Spleen (tissue), 7 donors: ENCODE data around the gene TMEM229B.

Experiments used
- POLR2A ChIP-seq, 3 donors: fragments of 450-650 bp; IDR thresholded peaks; one replicate each; pipeline ENCODE4 v1.5.1; 2017; ENCODE audit warnings: antibody characterized with exemption in 3 of 3, mild to moderate bottlenecking in 1 of 3
- POLR2AphosphoS5 ChIP-seq, 3 donors: sonication (generic); formaldehyde crosslinking; IDR thresholded peaks; one replicate each; pipeline ENCODE4 v1.5.1; 2017; ENCODE audit warnings: antibody characterized with exemption in 3 of 3
- TF ChIP-seq, protein P1 (sequence below), 11 experiments: fragments of 200-600 bp in 7 of 11; fragments of 450-650 bp in 4 of 11; sonication (generic) in 4 of 11; IDR thresholded peaks in 8 of 11; conservative IDR thresholded peaks in 3 of 11; 1 replicate in 7 of 11; 2 replicates in 4 of 11; pipeline versions ENCODE4 v1.4.0 to v1.8.0; 2016 to 2021; ENCODE audit warnings: antibody characterized with exemption in 11 of 11, inconsistent platforms in 4 of 11, mild to moderate bottlenecking in 1 of 11
- donor health status: DM: no; HTN: no; CAD: no; lungs with moderate emphysema.
- donor health status: DM: no; HTN: no; CAD: no.
- donor health status: DM: no; HTN: no; CAD: no.

DNA sequence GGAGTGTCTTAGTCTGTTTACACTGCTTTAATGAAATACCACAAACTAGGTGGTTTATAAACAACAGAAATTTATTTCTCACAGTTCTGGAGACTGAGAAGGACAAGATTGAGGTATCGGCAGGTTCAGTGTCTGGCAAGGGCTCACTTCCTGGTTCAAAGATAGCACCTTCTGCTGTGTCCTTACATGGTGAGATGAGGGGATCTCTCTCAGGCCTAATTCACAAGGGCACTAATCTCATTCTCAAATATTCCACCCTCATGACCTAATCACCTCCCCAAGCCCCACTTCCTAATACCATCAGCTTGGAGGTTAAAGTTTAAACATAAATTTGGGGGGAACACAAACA lies 41.5 kb downstream of the TMEM229B start:
- TF ChIP-seq, protein P1, sequence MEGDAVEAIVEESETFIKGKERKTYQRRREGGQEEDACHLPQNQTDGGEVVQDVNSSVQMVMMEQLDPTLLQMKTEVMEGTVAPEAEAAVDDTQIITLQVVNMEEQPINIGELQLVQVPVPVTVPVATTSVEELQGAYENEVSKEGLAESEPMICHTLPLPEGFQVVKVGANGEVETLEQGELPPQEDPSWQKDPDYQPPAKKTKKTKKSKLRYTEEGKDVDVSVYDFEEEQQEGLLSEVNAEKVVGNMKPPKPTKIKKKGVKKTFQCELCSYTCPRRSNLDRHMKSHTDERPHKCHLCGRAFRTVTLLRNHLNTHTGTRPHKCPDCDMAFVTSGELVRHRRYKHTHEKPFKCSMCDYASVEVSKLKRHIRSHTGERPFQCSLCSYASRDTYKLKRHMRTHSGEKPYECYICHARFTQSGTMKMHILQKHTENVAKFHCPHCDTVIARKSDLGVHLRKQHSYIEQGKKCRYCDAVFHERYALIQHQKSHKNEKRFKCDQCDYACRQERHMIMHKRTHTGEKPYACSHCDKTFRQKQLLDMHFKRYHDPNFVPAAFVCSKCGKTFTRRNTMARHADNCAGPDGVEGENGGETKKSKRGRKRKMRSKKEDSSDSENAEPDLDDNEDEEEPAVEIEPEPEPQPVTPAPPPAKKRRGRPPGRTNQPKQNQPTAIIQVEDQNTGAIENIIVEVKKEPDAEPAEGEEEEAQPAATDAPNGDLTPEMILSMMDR (IDR thresholded peaks at IDR 0.05 in 8 of 11, conservative IDR thresholded peaks at IDR 0.05 in 3 of 11): no peak
- no peak for TF ChIP-seq POLR2A (IDR thresholded peaks at IDR 0.05)
- TF ChIP-seq POLR2AphosphoS5 (IDR thresholded peaks at IDR 0.05): no peak
